Caki2 (cell line): ENCODE results near the gene RAPGEF1. TPM values are rescaled to one million over a fixed set of nuclear protein-coding genes. Genes with fewer than 3 reads are reported as not detected.
"Not testable (repeated sequence)": the region's sequence is repeated elsewhere in the genome, so short reads cannot be mapped to it uniquely, and the experiment has no call there.

ENCODE experiments used
- DNase-seq: peaks from one replicate; pipeline ENCODE4 v3.0.0-alpha.2; 2015; ENCODE audit warnings: low read depth
- in situ Hi-C: cut with HindIII; loops from 2 replicates; pipeline ENCODE4 v1.10.0; 2016; ENCODE audit warnings: low sequenced_read_pairs, low pct_unique_long_range_greater_than_20kb, mixed read lengths
- total RNA-seq: library from RNA; depleted of rRNA; stranded (reverse); fragments of >200 nt; shearing (Covaris generic); gene quantifications from 2 replicates; pipeline ENCODE4 v1.2.3, GENCODE V29; 2014; ENCODE audit warnings: low replicate concordance

RAPGEF1 gene
- total RNA-seq, 1 experiment from 2014 or later = 15.1 TPM

- in situ Hi-C loops = no loop called here
- DNase-seq = peak; percentile 71
These were observed 71.2 kb downstream of the RAPGEF1 start for GRCh38 chr9:131668439-131669268.

- in situ Hi-C loops = no loop called here
- no peak for DNase-seq
These were observed 71.8 kb downstream of the RAPGEF1 start for GRCh38 chr9:131668057-131668438.

- peak; percentile 28 for DNase-seq
- in situ Hi-C loops = no loop called here
These were observed 72.3 kb downstream of the RAPGEF1 start for GRCh38 chr9:131667576-131667975.

GRCh38 chr9:131666774-131667173, 73.1 kb downstream of the RAPGEF1 start:
- in situ Hi-C loops = no loop called here
- no peak for DNase-seq

GRCh38 chr9:131666029-131666428, 73.8 kb downstream of the RAPGEF1 start:
- DNase-seq = no peak
- in situ Hi-C loops = no loop called here

GRCh38 chr9:131663288-131663687, 76.6 kb downstream of the RAPGEF1 start:
- in situ Hi-C loops = no loop called here

GRCh38 chr9:131662289-131662621, 77.6 kb downstream of the RAPGEF1 start:
- DNase-seq, in situ Hi-C loops: not testable (repeated sequence)

More at GRCh38 chr9:131663288-131663687, 76.6 kb downstream of the RAPGEF1 start:
- DNase-seq = no peak

- DNase-seq = no peak
- in situ Hi-C loops = no loop called here
These were observed 78.1 kb downstream of the RAPGEF1 start for GRCh38 chr9:131661568-131662288.

GRCh38 chr9:131660466-131661405, 79.1 kb downstream of the RAPGEF1 start:
- DNase-seq = no peak
- in situ Hi-C loops = no loop called here

GRCh38 chr9:131658377-131659129, 81.3 kb downstream of the RAPGEF1 start:
- in situ Hi-C loops = no loop called here

GRCh38 chr9:131657940-131658339, 81.9 kb downstream of the RAPGEF1 start:
- in situ Hi-C loops = no loop called here
- DNase-seq = no peak

More at GRCh38 chr9:131658377-131659129, 81.3 kb downstream of the RAPGEF1 start:
- peak; percentile 57 for DNase-seq

GRCh38 chr9:131657456-131657855, 82.4 kb downstream of the RAPGEF1 start:
- in situ Hi-C loops = no loop called here
- DNase-seq = no peak

GRCh38 chr9:131657037-131657377, 82.9 kb downstream of the RAPGEF1 start:
- in situ Hi-C loops = no loop called here
- no peak for DNase-seq

- no peak for DNase-seq
- in situ Hi-C loops = no loop called here
These were observed 83.4 kb downstream of the RAPGEF1 start for GRCh38 chr9:131656356-131657036.

- DNase-seq, in situ Hi-C loops: not testable (repeated sequence)
These were observed 85.5 kb downstream of the RAPGEF1 start for GRCh38 chr9:131654369-131654768.

GRCh38 chr9:131651599-131651998, 88.3 kb downstream of the RAPGEF1 start:
- in situ Hi-C loops = no loop called here
- DNase-seq = no peak

- in situ Hi-C loops = no loop called here
- DNase-seq = no peak
These were observed 88.7 kb downstream of the RAPGEF1 start for GRCh38 chr9:131651160-131651559.
